GM21360 (cell line): Measurements from ENCODE around the gene SH3GL3.
A peak's percentile ranks its signal among the peaks of the same experiment; 100 is the strongest.

Experiments used
- ATAC-seq: cut with Tn5 transposase; IDR thresholded peaks from one replicate; pipeline ENCODE4 v1.9.1; 2021; ENCODE audit warnings: mild to moderate bottlenecking, moderate library complexity; ENCODE audit not compliant: unreplicated experiment

Gene SH3GL3, protein sequence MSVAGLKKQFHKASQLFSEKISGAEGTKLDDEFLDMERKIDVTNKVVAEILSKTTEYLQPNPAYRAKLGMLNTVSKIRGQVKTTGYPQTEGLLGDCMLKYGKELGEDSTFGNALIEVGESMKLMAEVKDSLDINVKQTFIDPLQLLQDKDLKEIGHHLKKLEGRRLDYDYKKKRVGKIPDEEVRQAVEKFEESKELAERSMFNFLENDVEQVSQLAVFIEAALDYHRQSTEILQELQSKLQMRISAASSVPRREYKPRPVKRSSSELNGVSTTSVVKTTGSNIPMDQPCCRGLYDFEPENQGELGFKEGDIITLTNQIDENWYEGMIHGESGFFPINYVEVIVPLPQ

GRCh38 chr15:83446904-83447709 lies at the start of gene SH3GL3:
Gene SH3GL3 (plus strand): TSS chr15:83447341. CDS start chr15:83447534, 193 bp downstream.
- peak; percentile 76 for ATAC-seq

DNA sequence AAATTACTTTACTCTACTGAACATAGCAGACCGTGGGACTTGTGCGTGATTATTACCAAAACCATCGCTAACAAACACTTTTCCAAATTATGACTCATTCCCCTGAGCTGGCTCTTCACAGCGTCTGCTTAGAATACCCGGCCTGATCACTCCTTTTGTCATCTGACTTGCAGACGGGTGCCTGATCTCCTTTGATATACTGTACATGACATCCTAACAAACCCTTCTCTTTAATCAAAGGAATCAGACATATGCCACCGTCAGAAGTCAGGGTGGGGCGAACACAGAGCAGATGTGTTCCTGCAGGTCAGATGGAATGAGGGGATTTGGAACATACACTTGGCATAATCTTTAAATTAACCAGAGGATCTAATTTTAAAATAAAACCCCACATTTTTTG lies 48.5 kb upstream of the SH3GL3 start:
- ATAC-seq: no peak

GRCh38 chr15:83404121-83404520 lies 43.0 kb upstream of the SH3GL3 start:
- no peak for ATAC-seq

DNA sequence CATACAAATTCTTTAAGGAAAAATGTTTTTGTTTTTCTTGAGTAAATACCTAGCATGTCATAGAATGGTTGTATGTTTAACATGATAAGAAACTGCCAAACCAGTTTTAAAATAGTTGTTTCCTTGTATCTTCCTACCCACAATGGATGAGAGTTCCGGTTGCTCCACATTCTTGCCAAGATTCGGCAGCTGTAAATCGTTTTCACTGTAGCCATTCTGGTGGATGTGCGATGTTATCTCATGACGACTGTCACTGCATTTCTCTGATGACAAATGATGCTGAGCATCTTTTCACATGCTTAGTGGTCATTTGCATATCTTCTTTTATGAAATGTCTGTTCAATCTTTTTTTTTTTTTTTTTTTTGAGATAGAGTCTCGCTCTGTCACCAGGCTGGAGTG lies 36.6 kb upstream of the SH3GL3 start:
- ATAC-seq: no peak

DNA sequence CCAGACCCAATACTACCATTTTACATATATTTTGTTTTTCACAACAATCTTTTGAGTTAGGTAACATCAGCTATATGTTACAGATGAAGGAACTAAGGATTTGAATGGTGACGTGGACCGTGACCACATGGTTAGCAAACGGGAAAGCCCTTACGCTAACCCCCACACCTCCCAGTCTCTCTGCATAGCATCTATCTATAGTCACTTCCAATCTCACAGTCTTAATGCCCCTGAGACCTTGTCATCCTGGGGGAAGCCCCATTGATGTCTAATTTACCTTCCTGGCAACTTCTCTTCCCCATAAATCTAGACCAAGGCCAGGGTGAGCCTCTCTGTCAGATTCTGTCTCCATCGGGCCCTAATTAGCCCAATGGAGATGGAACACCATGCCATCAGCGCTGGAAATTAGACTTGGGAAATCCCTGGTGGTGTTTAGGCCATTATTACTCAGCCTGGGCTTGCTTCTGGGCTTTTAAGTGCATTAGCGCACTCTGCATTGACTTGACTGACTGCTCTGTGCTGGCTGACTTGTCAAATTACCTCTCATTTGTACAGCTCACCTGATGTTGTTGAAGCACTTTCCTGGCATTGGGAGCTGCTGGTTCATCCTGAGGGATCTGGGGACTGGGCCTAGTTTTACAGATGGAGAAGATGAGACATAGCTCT lies 34.0 kb upstream of the SH3GL3 start:
- peak; percentile 80 for ATAC-seq

DNA sequence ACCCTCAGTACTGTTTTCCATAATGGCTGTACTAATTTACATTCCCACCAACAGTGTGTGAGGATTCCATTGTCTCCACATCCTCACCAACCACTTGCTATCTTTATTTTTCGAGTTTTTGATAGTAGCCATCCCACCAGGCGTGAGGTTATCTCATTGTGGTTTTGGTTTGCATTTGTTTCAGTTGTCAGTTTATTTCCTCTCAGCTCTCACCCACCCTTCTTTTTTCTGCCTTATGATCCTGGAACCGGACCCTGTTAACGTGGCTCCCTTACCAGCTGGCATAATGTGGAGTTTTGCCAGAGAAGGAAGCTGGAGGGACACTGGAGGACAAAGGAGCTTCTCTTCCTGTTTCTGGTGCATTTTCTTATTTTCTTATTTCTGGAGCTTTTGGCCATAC lies 25.1 kb upstream of the SH3GL3 start:
- ATAC-seq: no peak

GRCh38 chr15:83422541-83422940 lies 24.6 kb upstream of the SH3GL3 start:
- ATAC-seq: no peak

DNA sequence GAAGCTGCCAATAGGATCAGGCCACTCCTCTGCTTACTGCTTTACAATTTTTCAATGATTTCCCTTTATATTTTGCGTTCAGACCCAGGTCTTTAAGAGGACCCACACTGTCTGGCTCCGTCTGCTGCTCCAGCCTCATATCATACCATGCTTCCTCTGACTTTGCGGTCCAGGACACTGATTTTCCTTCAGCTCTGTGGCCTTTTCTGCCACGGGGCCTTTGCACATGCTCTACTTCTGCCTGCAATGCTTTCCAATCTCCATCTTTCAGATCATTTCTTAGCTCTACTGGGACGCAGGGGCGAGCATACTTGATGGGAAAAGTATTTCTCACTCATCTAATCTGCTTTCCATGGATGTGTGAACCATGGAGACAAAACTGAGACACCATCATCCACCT lies 23.0 kb upstream of the SH3GL3 start:
- no peak for ATAC-seq

DNA sequence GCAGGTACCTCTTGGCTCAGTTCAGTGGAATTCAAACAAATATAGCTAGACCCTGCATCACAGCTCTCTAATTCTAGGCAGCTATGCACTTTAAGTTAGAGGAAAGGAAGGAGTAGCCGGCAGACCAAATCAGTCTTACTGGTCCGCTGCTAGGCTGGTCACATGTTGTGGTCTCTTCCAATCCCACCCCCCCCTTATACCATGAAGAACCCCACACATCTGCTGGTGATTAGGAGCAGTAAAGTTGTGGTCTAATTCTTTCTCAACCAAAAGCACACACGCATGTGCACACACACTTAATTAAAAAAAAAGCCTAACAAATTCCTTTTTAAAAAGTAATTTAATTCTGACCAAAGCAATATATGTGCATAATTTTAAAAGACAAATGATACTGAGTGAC lies 16.7 kb upstream of the SH3GL3 start:
- ATAC-seq: no peak

DNA sequence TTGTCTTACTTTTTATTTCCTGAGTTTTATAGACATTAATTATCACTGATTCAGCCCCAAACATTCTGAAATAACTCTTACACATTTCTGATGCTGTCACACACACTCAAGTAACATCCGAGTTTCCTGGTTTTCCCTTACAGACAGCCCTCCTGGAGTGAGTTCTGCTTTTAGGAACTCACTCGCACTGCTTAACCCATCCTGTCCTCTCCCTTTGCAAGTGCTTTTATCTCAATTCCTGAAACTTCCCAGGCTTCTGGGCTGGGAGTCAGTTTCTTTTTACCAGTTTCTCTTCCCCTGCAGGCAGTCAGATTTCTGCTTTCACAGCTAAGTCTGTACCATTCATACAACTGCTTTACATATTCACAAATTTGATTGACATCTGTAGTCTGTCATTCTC lies 15.6 kb upstream of the SH3GL3 start:
- ATAC-seq: no peak

GRCh38 chr15:83435202-83435601 lies 11.9 kb upstream of the SH3GL3 start:
- ATAC-seq: no peak

DNA sequence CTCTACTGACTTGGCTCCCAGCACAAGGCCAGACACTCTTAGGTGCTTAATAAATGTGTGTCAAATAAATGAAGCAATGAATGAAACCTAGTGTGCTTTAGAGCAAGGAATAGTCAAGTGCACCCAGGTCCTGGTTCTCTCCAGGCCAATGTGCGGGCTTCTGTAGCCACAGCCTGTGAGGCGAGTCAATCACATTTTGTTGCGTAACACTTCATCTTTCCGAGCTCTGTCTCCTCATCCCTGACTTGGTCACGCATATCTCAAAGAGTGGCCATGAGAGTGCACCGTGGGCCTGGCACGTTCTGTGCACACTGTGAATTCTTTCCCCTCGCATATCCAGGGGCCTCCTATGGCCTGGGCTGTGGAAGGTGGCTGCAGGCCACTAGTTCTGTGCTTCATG lies 11.4 kb upstream of the SH3GL3 start:
- ATAC-seq: no peak

DNA sequence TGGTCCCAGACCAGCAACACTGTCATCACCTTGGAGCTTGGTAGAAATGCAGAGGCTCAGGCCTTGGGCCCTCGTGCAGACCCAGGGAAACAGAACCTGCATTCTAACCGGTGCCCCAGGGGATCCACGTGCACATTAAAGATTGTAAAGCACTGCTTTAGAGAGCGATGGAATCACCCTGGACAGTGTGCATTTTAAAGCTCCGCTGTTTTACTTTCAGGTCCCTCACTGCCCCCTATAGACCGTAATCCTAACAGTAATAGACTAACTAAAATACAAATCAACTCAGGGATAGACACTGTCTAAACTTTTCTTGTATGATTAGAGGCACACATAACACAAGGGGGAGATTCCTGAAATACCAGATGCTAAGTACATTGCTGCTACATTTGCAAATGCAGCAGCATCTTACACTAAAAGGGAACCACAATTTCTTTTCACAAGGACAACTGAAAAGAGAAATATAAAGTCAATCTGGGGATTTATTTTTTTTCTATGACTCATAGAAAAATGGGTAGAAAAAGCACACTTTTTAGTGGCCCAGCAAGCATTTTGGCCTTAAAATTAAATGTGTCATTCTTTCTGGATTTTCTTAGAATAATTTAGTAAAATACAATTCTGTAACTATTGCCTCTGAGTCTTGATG lies 10.5 kb upstream of the SH3GL3 start:
- ATAC-seq: no peak

- ATAC-seq: no peak
Measured at GRCh38 chr15:83443076-83443847, 3.9 kb upstream of the SH3GL3 start.

- ATAC-seq: no peak
Measured at GRCh38 chr15:83444936-83445335, 2.2 kb upstream of the SH3GL3 start.

DNA sequence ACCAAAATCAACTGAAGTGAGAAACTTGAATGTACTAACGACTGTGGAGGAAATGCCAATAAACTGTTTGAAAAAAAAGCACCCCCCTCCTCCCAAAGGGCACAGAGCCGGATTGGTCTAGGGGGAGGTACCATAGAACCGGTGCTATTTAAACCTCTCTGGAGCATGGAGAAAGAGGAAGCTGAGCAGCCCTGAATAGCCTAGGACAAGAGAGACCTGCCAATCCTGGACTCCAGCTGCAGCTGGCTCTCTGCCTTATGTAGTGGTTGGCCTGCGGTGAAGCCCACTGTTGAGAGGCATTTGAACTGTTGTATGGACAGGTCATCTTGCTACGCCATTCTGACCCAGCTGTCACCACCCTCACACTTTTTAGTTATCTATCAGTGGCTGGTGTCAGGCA lies 1.5 kb upstream of the SH3GL3 start:
- no peak for ATAC-seq

- ATAC-seq: no peak
Measured at GRCh38 chr15:83446417-83446816, 724 bp upstream of the SH3GL3 start.

DNA sequence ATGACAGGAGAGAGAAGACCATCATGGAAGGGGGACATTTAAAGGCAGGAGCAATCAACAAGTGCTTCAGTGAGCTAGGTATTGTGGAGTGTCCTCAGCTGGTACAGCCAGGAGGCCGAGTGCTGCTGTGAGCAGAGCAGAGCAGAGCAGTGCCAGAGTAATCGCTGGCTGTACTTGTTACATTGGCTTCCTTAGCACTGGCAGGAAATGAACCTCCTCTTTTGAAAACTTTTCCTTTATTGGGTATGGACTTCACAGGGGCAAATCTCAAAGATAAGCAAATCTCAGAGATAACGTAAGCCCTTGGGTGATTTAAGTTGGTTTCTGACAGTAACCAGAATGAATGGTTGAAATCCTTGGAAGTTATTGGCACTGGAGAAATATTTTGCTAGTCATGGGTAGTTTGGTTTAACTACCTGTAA lies 2.1 kb downstream of the SH3GL3 start:
- no peak for ATAC-seq

GRCh38 chr15:83449937-83450506 lies 2.9 kb downstream of the SH3GL3 start:
- no peak for ATAC-seq

DNA sequence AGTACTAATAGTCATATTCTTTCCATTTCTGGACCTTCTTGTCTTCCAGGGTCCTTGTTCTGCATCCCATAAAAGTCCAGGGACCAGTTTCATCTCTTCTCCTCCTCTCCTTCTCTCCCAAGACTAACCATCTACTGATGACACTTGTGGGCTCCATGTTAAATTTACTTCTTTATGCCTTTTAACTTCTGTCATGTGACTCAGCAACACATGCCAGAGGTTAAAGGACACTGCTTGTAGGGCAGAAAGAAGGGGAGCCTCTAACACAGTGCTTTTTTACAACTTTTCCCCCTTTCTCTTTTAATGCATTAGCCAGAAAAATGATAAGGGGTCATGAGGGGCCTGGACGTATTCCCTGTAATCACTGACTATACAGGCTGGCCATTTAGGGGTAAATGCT lies 10.0 kb downstream of the SH3GL3 start:
- ATAC-seq: no peak
